ENCODE results near the gene ZFP37.

ZFP37 gene

GRCh38 chr9:113057193-113057592 is 669 bp upstream of the ZFP37 start:
- no peak for DNase-seq (ENCODE audit: low read depth in 2 of 2)
- peak overlapping the region; percentile 81 to 85 for H3K4me3 ChIP-seq (replicated peaks in 1 of 2; ENCODE audit: low read depth in 2 of 2, low read length in 2 of 2)
- TF ChIP-seq, protein P1, sequence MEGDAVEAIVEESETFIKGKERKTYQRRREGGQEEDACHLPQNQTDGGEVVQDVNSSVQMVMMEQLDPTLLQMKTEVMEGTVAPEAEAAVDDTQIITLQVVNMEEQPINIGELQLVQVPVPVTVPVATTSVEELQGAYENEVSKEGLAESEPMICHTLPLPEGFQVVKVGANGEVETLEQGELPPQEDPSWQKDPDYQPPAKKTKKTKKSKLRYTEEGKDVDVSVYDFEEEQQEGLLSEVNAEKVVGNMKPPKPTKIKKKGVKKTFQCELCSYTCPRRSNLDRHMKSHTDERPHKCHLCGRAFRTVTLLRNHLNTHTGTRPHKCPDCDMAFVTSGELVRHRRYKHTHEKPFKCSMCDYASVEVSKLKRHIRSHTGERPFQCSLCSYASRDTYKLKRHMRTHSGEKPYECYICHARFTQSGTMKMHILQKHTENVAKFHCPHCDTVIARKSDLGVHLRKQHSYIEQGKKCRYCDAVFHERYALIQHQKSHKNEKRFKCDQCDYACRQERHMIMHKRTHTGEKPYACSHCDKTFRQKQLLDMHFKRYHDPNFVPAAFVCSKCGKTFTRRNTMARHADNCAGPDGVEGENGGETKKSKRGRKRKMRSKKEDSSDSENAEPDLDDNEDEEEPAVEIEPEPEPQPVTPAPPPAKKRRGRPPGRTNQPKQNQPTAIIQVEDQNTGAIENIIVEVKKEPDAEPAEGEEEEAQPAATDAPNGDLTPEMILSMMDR (IDR thresholded peaks at IDR 0.05; ENCODE audit: low read depth, low read length): no peak

DNA sequence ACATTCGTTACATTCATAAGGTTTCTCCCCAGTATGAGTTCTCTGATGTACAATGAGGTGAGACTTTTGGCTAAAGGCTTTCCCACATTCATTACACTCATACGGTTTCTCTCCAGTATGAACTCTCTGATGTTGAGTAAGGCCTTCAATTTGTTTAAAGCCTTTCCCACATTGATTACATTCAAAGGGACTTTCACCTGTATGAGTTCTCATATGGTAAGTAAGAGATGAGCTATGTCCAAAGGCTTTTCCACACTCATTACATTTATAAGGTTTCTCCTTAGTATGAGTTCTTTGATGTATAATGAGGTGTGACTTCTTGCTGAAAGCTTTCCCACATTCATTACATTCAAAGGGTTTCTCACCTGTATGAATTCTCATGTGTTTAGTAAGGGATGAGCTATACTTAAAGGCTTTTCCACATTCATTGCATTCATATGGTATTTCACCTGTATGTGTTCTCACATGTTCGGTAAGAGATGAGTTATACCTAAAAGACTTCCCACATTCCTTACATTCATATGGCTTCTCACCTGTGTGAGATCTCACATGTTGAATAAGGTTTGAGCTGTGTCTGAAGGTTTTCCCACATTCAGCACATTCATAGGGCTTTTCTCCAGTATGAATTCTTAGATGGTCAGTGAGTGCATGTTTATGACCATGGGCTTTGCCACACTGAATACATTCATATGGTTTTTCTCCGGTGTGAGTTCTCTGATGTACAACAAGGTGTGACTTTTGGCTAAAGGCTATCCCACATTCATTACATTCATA is 13.5 kb downstream of the ZFP37 start:
- no peak overlapping the region for H3K4me3 ChIP-seq (replicated peaks in 1 of 2; ENCODE audit: low read depth in 2 of 2, low read length in 2 of 2)
- DNase-seq (ENCODE audit: low read depth in 2 of 2): peak in 1 of 2 donors; percentile 14
- TF ChIP-seq, protein P1 (IDR thresholded peaks at IDR 0.05; ENCODE audit: low read depth, low read length): no peak

- no peak overlapping the region for H3K4me3 ChIP-seq (replicated peaks in 1 of 2; ENCODE audit: low read depth in 2 of 2, low read length in 2 of 2)
- TF ChIP-seq, protein P1 (IDR thresholded peaks at IDR 0.05; ENCODE audit: low read depth, low read length): no peak
- peak in 1 of 2 donors; percentile 26 for DNase-seq (ENCODE audit: low read depth in 2 of 2)
Measured at GRCh38 chr9:113026200-113026599, 30.3 kb downstream of the ZFP37 start.

GRCh38 chr9:113018247-113018646 is 38.3 kb downstream of the ZFP37 start:
- H3K4me3 ChIP-seq (replicated peaks in 1 of 2; ENCODE audit: low read depth in 2 of 2, low read length in 2 of 2): no peak overlapping the region
- DNase-seq (ENCODE audit: low read depth in 2 of 2): no peak
- TF ChIP-seq, protein P1 (IDR thresholded peaks at IDR 0.05; ENCODE audit: low read depth, low read length): no peak

- DNase-seq (ENCODE audit: low read depth in 2 of 2): peak in 1 of 2 donors; percentile 3
- TF ChIP-seq, protein P1 (IDR thresholded peaks at IDR 0.05; ENCODE audit: low read depth, low read length): no peak
- peak overlapping the region; percentile 40 to 48 for H3K4me3 ChIP-seq (replicated peaks in 1 of 2; ENCODE audit: low read depth in 2 of 2, low read length in 2 of 2)
Measured at GRCh38 chr9:113012492-113012891, 44.0 kb downstream of the ZFP37 start.

GRCh38 chr9:113011911-113012381 is 44.6 kb downstream of the ZFP37 start, which contains the start of gene ZNF883:
Gene ZNF883, minus strand, starts transcription at chr9:113012192.
- TF ChIP-seq, protein P1 (IDR thresholded peaks at IDR 0.05; ENCODE audit: low read depth, low read length): peak; percentile 12
- peak within 1 kb of the TSS; percentile 40 to 48 for H3K4me3 ChIP-seq (replicated peaks in 1 of 2; ENCODE audit: low read depth in 2 of 2, low read length in 2 of 2)
- peak; percentile 66 to 84 for DNase-seq (ENCODE audit: low read depth in 2 of 2)
